Endodermal cell (in vitro differentiated cells): ENCODE data around the gene SMPX. TPM values are rescaled to one million over a fixed set of nuclear protein-coding genes. Genes with fewer than 3 reads are reported as not detected.

ENCODE experiments used
- DNase-seq: peaks from one replicate; pipeline ENCODE4 v3.0.0-alpha.2; 2017
- H3K27ac ChIP-seq: 2 replicates; pipeline ENCODE4 v1.5.1; 2013; ENCODE audit warnings: mild to moderate bottlenecking, low read depth, low read length, moderate library complexity
- H3K27me3 ChIP-seq: 2 replicates; pipeline ENCODE4 v1.6.1; 2013; ENCODE audit warnings: mild to moderate bottlenecking, low read length, moderate library complexity; ENCODE audit not compliant: insufficient read depth, control insufficient read depth, poor library complexity, severe bottlenecking
- H3K36me3 ChIP-seq: 2 replicates; pipeline ENCODE4 v1.7.0; 2013; ENCODE audit warnings: mild to moderate bottlenecking, low read length, moderate library complexity; ENCODE audit not compliant: control insufficient read depth, insufficient read depth
- H3K4me1 ChIP-seq: one replicate; pipeline ENCODE4 v1.7.0; 2013; ENCODE audit warnings: low read length; ENCODE audit not compliant: control insufficient read depth, insufficient read depth
- H3K4me3 ChIP-seq: 2 replicates; pipeline ENCODE4 v1.5.1; 2013; ENCODE audit warnings: mild to moderate bottlenecking, low read length, moderate library complexity
- H3K9ac ChIP-seq: 2 replicates; pipeline ENCODE4 v1.6.1; 2013; ENCODE audit warnings: mild to moderate bottlenecking, low read length, moderate library complexity; ENCODE audit not compliant: poor library complexity, severe bottlenecking; ENCODE audit errors: extremely low read depth
- H3K9me3 ChIP-seq: 2 replicates; pipeline ENCODE4 v1.6.1; 2013; ENCODE audit warnings: mild to moderate bottlenecking, low read length, moderate library complexity; ENCODE audit not compliant: control insufficient read depth
- H3K27ac Mint-ChIP-seq: 2 replicates; pipeline ENCODE4 v1.8.0; 2020; ENCODE audit warnings: mixed read lengths
- H3K27me3 Mint-ChIP-seq: 2 replicates; pipeline ENCODE4 v1.8.0; 2021; ENCODE audit warnings: mild to moderate bottlenecking, mixed read lengths; ENCODE audit not compliant: insufficient read depth
- H3K36me3 Mint-ChIP-seq: 2 replicates; pipeline ENCODE4 v1.8.0; 2020; ENCODE audit warnings: low read depth, mixed read lengths
- H3K4me1 Mint-ChIP-seq: 2 replicates; pipeline ENCODE4 v1.8.0; 2020; ENCODE audit warnings: mixed read lengths
- H3K4me3 Mint-ChIP-seq: 2 replicates; pipeline ENCODE4 v1.8.0; 2020; ENCODE audit warnings: mild to moderate bottlenecking, moderate library complexity, mixed read lengths
- H3K9me3 Mint-ChIP-seq: 2 replicates; pipeline ENCODE4 v1.8.0; 2020; ENCODE audit warnings: mild to moderate bottlenecking, mixed read lengths
- CTCF ChIP-seq: fragments of 200-600 bp; sonication (generic); conservative IDR thresholded peaks from 2 replicates; pipeline ENCODE4 v1.5.0; 2021; ENCODE audit warnings: antibody characterized with exemption, mild to moderate bottlenecking
- WGBS, 2 experiments: methylation state at CpG; one replicate each; pipeline versions ENCODE4 v1.1.5 to v1.1.7; 2013; ENCODE audit warnings: missing lambda C conversion rate in 2 of 2, mixed read lengths in 1 of 2; ENCODE audit not compliant: insufficient coverage in 1 of 2, insufficient read length in 1 of 2; 5-methylcytosine and 5-hydroxymethylcytosine counted together
- total RNA-seq, 2 donors: library from RNA; stranded (reverse); fragmentation: NEBNext Ultra II Directional in 1 of 2; extraction: Animal tissue kit (Norgen Biotek cat#: 25700) in 1 of 2; gene quantifications; 2 replicates in 1 of 2; 3 replicates in 1 of 2; pipeline ENCODE4 v1.2.1, GENCODE V29; 2021

SMPX gene
- total RNA-seq, 2 donors from 2014 or later, result 0.31 TPM; not detected in 1

DNA sequence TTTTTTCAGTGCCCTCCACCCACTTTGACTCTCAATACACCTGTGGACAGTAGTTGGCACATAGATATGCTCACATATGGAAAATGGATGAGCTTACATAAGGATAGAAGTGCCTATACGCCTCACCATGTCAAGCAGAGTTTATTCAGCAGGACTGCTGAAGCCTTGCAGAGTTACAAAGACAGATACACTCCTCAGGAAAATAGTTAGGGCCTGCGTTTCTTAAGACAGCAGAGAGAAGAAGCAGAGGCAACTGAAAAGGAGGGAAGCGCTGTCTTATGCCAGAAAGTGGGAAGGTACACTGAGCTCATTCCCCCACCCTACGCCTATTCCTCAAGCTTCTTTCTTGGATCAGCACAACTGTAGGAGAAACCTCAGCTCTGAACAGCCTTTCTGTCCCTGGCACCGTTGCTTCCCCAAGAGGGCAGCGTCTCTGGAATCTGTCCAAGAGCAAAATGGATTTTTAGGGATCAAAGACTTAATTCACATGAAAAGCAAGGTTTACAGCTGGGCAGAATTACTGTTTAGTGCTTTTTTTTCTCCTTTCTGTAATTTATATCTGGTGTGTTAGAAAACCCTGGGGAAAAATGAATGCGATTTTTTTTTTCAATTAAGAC, 44.2 kb upstream of the SMPX start:
- H3K27me3 Mint-ChIP-seq, result no peaks in the 10 kb centered on the region
- Histone ChIP-seq H3K27ac (no peak overlapping the region), H3K9me3 (no peaks in the 10 kb centered on the region), H3K27me3 (no peaks in the 10 kb centered on the region), H3K36me3 (no peaks in the 10 kb centered on the region), H3K4me3 (no peak overlapping the region), H3K4me1 (no peaks in the 10 kb centered on the region), H3K9ac (no peak overlapping the region)
- H3K4me3 Mint-ChIP-seq, result no peak overlapping the region
- no peaks in the 10 kb centered on the region for H3K9me3 Mint-ChIP-seq
- no peak overlapping the region for H3K27ac Mint-ChIP-seq
- no peak for DNase-seq
- peak; percentile 29 for TF ChIP-seq CTCF
- WGBS, 2 experiments, result 86% methylated on average over 5 of the region's 7 CpGs; no CpG with 5 or more reads in 1 of the 2 experiments
- H3K4me1 Mint-ChIP-seq, result peaks cover 20% of the 10 kb centered on the region
- H3K36me3 Mint-ChIP-seq, result no peaks in the 10 kb centered on the region

DNA sequence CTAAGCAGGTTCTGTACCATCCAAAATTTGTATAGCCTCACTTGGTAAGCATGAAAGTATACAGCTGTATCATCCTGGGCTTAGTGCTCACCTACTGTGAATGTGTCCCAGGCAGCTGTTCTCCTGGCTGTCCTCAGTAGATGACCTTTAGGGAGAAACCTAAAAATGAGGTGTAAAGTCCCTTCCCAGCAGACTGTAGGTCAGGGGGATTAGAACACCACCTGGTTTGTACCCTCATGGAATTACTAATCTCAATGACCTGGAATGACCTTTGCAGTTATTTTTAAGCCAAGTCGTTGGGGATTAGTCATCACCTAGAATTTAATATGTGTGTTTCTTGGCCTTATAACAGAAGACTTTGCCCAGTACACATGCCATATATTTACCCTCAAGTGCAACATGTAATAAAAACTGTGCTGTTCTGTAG, 42.4 kb upstream of the SMPX start:
- H3K4me1 Mint-ChIP-seq, result peaks cover 20% of the 10 kb centered on the region
- no peak for TF ChIP-seq CTCF
- H3K27ac ChIP-seq, result no peak overlapping the region
- no peaks in the 10 kb centered on the region for H3K9me3 ChIP-seq
- H3K27me3 Mint-ChIP-seq, result no peaks in the 10 kb centered on the region
- no peaks in the 10 kb centered on the region for H3K9me3 Mint-ChIP-seq
- H3K4me3 Mint-ChIP-seq, result no peak overlapping the region
- no peak for DNase-seq
- no peak overlapping the region for H3K27ac Mint-ChIP-seq
- no peaks in the 10 kb centered on the region for H3K36me3 ChIP-seq
- no peaks in the 10 kb centered on the region for H3K27me3 ChIP-seq
- H3K4me1 ChIP-seq, result no peaks in the 10 kb centered on the region
- H3K9ac ChIP-seq, result no peak overlapping the region
- H3K4me3 ChIP-seq, result no peak overlapping the region
- H3K36me3 Mint-ChIP-seq, result no peaks in the 10 kb centered on the region
- WGBS, 2 experiments, result 100% methylated on average over 1 of the region's 1 CpG; no CpG with 5 or more reads in 1 of the 2 experiments

GRCh38 chrX:21799767-21800166, 41.9 kb upstream of the SMPX start:
- no peak for DNase-seq
- WGBS, 2 experiments, result 86 to 100% methylated on average over 2 to 5 of the region's 6 CpGs
- no peaks in the 10 kb centered on the region for H3K9me3 Mint-ChIP-seq

More at GRCh38 chrX:21799767-21800166, 41.9 kb upstream of the SMPX start:
- Histone ChIP-seq H3K36me3 (no peaks in the 10 kb centered on the region), H3K27me3 (no peaks in the 10 kb centered on the region), H3K4me1 (no peaks in the 10 kb centered on the region), H3K9me3 (no peaks in the 10 kb centered on the region), H3K4me3 (no peak overlapping the region), H3K27ac (no peak overlapping the region), H3K9ac (no peak overlapping the region)
- TF ChIP-seq CTCF, result no peak
- H3K27ac Mint-ChIP-seq, result no peak overlapping the region
- H3K4me1 Mint-ChIP-seq, result peaks cover 20% of the 10 kb centered on the region
- no peak overlapping the region for H3K4me3 Mint-ChIP-seq
- H3K36me3 Mint-ChIP-seq, result no peaks in the 10 kb centered on the region
- H3K27me3 Mint-ChIP-seq, result no peaks in the 10 kb centered on the region
